HG03565 (cell line): ENCODE results near the gene COG5.

ENCODE experiments used
- ATAC-seq: cut with Tn5 transposase; IDR thresholded peaks from one replicate; pipeline ENCODE4 v1.9.1; 2021; ENCODE audit warnings: mild to moderate bottlenecking, moderate library complexity; ENCODE audit not compliant: unreplicated experiment

COG5 gene

DNA sequence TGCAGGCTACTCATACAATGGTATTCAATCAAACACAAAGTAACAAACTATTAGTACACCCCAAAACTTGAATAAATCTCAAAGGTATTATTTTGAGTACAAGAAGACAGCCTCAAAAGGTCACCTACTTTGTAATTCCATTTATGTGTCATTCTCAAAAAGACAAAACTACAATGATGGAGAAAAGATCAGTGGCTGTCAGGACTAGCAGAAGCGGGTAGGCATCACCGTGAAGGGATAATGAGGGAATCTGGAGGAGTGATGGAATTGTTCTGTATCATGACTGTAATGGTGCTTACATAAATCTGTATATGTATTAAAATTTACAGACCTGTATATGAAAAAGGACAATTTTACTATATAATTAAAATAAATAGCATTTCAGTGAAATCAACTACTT is 37.0 kb downstream of the COG5 start:
- no peak for ATAC-seq

DNA sequence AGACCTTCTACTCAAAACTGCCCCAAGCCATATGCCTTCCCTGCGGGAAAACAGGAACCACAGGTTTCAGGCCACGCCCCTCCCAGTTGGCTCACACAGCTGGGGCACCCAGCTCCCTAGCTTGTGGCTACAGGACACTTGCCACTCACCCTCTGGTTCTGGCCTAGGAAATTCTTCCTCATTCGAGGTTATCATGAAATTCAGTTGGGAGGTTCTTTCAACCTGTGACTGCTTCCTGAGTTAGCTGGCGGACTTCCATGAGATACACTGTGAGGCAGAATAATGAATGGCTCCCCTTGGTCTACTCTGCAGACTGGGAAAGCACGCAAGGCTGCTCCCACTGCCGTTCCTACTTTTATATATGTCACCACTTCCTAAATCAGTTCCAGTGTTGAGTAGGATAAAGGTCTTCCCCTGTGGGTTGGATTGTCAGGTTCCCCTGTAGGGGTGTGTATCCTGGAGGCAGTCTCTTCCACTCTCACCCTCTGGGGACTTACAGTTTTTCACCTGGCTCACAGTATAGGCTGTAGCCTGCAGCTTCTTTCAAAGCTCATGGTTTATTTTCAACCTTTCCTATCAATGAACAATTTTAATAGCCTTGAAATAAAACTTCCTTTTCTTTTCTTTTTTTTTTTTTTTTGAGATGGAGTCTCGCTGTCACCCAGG is 56.9 kb downstream of the COG5 start:
- ATAC-seq: no peak

DNA sequence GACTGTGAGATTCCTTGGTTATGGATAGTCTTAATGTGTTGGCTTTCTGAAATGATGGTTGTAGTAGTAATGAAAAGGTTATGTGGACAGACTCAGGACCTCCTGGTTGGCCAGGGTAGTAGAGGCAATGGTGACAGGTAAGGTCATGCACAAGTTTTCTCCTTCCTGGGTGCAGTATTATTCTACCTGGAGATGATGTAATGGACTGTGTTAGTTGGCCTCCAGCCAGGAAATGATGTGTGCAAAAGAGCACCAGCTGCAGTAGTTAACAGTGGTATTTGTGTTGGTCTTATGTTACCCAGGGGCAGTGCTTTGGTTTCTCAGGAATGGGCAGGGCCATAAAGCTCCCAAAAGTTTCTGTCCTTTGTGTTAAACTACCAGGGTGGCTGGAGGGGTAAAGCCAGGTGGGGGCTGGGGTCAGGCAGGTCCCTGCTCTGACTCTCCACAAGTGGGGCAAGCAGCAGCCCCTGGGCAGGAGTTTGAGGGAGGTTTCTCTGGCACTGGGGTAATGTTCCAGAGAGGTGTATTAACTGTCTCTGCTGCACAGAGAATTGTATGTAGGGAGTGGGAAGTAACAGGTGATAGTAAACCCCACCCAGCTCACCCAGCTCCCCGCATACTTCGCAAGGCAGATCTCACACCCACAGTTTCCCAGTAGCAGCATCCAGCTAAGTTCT is 57.6 kb downstream of the COG5 start:
- ATAC-seq: no peak

DNA sequence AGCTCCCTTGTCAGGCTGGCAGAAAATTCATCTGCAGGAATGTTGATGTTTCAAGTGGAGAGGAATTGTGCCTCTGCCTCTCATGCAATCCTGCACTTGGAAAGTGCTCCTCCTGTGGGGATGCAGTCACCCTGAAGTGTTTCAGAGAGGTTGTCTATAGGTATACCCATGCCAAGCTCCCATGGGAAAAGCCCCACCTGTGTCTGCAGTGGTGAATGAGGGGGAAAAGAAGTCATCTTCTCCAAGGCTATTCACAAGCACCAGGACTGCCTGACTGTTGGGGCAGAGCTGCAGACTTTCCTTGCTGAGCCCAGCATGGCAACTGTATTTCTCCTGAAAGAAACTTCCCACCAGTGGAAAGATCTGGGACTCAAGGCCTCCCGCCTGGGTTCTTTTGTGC is 58.4 kb downstream of the COG5 start:
- ATAC-seq: no peak

DNA sequence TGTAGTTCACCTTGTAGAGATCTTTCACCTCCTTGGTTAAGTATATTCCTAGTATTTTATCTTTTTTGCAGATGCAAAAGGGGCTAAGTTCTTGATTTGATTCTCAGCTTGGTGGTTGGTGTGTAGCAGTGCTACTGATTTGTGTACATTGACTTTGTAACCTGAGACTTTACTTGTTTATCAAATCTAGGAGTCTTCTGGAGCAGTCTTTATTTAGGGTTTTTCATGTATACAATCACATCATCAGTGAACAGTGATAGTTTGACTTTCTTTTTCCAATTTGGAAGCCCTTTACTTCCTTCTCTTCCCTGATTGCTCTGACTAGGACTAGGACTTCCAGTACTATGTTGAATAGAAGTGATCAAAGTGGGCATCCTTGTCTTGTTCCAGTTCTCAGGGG is 60.0 kb downstream of the COG5 start:
- ATAC-seq: no peak

DNA sequence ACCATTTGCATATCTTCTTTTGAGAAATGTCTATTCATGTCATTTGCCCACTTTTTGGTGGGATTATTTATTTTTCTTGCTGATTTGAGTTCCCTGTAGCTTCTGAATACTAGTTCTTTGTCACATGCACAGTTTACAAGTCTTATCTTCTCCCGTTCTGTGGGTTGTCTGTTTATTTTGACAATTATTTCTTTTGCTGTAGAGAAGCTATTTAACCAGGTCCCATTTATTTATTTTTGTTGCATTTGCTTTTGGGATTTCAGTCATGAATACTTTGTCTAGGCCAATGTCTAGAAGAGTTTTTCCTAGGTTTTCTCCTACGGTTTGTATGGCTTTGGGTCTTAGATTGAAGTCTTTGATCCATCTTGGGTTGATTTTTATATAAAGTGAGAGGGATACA is 60.9 kb downstream of the COG5 start:
- no peak for ATAC-seq

DNA sequence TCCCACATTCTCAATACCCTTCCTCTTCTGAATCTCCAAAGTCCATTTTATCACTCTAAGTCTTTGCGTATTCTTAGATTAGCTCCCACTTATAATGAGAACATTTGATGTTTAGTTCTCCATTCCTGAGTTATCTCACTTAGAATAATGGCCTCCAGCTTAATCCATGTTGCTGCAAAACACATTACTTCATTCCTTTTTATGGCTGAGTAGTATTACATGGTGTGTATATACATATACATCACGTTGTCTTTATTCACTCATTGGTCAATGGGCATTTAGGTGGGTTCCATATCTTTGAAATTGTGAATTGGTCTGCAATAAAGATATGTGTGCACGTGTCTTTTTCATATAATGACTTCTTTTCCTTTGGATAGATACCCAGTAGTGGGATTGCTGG is 61.6 kb downstream of the COG5 start:
- ATAC-seq: no peak

DNA sequence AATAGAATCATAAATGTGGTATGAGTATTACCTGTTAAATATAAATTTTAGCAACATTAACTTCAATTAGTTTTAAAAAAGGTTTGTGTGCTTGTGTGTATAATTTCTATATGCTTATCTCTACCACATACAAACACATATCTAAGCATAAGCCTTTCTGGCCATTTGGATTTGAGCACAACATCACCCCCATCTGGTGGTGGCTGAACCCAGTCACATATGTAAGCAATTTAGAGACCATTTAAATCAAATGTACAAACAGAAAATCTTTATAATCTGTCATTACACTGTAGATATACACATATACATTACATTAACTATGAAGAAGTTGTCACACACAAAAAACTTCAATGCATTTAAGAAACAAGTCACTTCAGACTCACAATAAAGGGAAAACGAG is 62.1 kb downstream of the COG5 start:
- ATAC-seq: no peak

DNA sequence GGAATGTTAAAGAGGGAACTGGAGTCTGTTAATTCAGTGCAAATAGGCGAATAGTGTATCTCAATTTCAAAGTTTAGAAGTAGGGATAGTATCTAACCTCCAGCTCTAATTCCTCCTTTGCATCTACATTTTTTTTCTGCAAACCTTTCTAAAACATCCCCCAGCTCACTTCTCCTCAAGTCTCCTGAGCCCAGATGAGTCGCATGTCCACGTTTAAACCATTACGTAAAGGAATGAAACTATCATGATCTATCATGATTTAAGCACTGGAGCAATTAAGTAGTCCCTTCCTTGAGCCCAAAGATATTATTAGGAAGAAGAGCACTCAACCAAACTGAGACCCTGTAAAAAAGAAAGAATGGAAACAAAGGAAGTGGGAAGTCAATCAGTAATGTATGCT is 64.0 kb downstream of the COG5 start:
- ATAC-seq: no peak

DNA sequence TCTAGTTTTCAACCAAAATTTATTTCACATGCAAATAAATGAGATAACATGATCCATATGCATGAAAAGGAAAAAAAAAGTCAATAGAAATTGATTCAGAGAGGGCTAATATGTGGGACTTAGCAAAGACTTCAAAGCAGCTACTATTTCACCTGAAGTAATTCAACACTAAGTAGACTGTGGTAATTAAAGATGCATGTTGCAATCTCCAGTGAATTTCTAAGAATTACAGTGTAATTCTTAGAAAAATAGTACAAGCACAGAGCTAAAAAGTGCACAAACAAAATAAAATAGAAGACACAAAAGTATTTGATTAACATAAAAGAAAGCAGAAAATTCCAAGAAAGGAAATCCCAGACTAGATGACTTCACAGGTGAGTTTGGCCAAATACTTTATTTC is 68.2 kb downstream of the COG5 start:
- ATAC-seq: no peak

DNA sequence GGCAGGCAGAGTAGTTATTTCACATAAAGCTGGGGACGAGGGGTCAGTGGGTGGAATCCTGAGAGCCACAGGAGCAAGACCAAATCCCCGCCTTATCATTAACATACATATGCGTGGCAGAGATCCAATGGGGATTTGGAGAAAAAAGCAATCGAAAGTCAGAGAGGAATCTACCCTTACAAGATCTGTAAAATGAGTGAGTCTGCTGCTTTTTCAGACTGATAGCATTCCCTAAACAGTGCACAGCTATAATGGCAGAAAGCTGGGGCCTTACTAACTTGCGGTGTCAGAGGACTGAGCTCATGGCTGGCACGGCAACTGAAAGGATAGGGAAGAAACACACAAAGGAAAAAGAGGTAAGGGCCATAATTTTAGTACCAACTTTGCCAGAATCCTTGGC is 68.8 kb downstream of the COG5 start:
- ATAC-seq: no peak

DNA sequence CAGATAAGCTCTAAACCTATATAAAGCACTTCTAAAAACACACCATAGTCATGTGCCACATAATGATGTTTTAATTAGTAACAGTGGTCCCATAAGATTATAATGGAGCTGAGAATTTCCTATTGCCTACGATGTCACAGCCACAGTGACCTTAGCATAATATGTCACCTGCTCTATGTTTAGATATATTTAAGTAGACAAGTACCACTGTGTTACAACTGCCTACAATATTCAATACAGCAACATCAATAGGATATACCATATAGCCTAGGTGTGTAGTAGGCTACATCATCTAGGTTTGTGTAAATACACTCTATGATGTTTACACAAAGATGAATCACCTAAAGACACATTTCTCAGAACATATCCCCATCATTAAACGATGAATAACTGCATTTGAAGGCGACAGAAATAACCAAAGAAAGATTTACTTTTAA is 69.4 kb downstream of the COG5 start:
- no peak for ATAC-seq

DNA sequence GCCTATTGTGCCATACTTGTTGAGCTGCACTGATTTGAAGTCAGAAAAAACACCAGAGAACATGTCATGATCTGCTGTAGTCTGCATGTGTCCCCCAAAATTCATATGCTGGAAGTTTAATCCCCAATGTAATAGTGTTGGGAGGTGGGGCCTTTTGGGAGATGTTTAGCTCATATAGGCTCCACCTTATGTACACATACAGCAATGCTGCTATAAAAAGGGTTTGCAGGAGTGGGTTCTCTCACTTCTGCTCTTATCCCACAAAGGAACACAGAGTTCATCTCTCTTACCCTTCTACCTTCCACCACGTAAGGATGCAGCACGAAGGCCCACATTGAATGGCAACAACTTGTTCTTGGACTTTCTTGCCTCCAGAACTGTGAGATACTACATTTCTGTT is 70.8 kb downstream of the COG5 start:
- no peak for ATAC-seq

DNA sequence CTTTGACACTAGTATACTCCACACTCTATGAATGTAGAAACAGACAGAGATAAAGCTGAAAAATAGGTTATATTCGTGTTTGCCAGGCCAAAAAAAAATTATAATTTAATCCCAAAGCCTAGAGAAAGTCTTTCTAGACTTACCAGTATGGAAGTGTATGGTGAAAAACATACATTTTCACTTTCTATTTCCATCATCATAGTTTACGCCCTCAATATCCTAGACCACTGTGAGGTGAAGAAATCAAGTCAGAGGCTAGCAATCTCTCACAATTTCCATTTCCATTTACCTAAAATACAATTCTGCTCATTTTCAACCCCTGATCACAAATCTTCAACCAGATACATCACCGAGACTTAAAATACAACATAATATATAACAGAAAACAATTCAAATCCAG is 77.7 kb downstream of the COG5 start:
- ATAC-seq: no peak

DNA sequence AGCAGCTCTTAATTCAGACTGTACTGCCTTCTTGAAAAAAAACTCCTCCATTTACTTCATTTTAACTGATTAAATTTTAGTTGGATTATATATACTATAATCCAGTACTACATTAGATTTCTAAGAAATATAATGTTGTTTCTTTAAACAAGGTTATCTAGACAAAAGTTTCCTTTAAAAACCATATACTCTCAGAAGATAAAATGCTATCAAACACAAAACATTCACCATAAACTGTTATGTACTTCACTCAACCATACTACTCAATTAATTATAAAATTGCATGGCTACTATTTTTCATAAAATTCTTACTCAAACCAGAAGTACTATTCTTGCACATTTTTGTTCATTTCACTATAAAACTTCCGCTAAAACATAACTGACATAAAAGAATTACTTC is 81.1 kb downstream of the COG5 start:
- no peak for ATAC-seq

DNA sequence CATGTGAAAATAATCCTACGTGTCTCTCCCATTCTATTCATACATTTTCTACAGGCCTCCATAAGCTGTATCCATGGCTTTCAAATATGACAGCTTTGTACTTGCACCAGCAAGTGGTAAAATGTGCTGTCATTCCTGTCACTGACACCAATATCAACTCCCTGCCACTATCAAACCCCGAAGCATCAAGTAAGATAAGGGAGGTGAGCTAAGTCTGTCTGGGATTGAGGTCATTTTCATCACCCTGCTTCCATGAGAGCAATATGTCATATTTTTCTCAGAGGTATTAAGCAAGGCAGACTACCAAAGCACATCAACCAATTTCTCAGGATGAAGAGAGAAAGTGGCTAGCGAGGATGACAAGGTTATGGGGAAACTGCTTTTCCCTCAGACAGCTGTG is 82.8 kb downstream of the COG5 start:
- ATAC-seq: no peak

DNA sequence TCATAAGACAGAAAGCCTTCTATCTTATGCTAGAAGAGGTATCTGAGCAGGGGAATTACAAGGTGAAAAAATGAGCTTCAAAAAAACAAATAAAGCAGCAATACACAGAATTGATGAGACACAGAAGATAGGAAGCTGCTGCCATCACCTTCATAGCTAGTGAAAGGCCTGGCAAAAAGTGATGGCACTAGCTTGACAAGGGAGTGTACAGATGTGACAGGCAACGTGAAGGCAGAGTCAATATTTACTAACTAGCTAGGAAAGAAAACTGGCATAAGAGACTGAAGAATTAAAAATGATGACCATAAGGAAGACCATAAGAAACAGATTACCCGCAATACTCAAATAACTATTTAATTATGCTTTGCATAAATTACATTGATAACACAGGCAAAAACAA is 84.4 kb downstream of the COG5 start:
- no peak for ATAC-seq

DNA sequence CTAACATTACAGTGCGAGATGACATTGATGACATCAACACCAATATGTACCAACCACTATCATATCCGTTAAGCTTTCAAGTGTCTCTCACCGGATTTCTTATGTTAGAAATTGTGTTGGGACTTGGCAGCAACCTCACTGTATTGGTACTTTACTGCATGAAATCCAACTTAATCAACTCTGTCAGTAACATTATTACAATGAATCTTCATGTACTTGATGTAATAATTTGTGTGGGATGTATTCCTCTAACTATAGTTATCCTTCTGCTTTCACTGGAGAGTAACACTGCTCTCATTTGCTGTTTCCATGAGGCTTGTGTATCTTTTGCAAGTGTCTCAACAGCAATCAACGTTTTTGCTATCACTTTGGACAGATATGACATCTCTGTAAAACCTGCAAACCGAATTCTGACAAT is 89.6 kb downstream of the COG5 start:
- ATAC-seq: no peak

DNA sequence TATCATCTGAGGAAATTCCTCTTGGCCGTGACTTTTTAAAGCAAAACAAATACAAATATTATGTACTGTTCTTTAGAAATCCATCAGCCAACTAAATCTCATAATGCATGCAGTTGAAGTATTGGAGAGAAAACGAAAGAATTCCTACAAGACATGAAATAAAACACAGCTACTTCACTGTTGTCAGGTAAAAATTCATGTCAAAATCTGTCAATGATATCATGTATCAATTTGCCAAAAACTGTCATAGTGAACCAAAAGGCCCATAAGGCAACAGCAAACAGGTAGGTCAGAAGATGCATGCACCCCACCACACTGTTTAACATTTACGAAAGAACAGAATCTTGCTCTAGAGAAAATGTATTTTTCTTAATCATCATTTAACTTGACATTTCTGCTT is 91.6 kb downstream of the COG5 start:
- ATAC-seq: no peak

DNA sequence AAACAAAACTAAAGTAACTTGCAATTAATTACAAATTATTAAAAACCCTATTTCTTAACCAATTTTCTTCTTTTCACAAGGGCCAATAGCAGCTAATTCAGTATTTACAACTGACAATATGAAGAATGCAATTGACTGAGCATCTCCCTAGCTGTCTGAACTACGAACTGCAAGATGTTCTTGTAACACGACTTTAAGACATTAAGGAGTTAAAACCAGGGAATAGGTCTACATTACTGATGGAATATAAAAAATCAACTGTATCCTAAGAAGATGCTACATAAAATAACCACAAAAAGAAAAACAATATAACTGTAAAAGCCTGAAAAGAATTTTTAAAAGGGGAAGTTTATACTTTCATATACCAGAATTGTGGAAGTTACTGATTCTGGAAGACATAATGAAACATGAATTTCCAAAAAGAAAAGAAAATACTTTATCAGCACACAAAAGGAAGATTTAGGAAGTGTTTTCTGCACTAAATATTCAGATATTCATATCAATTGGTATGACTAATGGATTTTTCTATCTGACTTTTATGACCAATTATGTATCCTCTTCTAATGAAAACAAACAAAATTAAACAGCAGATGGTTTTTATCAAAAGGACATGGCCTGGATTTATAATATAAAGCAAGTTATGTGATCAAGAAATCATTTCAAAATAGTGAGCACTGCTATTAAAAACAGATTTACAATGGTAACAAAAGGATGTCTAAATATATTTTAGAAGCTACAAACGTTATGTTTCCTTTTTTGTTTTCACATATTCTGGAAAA is 92.2 kb downstream of the COG5 start:
- no peak for ATAC-seq

DNA sequence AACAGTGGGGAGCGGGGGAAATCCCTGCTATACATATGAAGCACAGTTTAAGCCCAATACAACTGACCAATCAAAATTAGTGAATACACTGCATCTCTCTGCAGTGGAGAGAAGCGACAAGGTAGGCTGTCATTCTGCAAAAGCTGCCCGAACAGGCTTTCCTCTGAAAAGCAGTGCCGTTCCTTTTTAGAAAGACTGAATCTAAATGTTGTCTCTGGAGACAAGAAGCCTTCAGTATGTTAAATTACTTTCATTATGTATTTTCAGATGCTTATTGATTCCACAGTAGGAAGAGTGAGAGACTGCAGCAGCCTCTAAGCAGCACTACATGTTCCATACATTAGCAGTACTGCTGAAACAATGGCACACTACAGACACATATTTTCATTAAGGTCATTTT is 93.8 kb downstream of the COG5 start, which contains the start of gene GPR22:
Gene GPR22 (plus strand): TSS at position 129 of the 400 bp plus-strand sequence. CDS start 4,004 bp downstream, outside the sequence.
- ATAC-seq: no peak

DNA sequence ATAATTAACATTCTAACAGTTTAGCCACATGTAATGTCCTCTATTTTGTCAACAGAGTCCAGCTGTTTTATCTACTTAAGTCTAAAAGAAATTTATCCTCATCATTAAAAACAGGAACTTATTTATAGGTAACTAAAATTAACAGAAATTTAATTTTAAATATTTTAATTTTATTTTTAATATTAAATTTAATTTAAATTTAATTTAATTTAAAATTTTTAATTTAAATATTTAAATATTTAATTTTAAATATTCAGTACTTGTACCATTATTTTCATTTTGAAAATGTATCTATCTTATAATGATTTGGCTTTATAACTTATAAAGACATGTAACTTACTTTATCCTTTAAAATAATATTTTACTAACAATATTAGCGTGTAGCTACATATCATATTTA is 94.9 kb downstream of the COG5 start:
- ATAC-seq: no peak
